K562 (cell line): ENCODE results near the gene C1QTNF6. TPM values are rescaled to one million over a fixed set of nuclear protein-coding genes. Genes with fewer than 3 reads are reported as not detected.
A peak's percentile ranks its signal among the peaks of the same experiment; 100 is the strongest.

Experiments used
- BCOR ChIP-seq: fragments of 450-650 bp; IDR thresholded peaks from 2 replicates; pipeline ENCODE4 v1.6.1; 2016
- CTBP1 ChIP-seq: fragments of 450-650 bp; IDR thresholded peaks from 2 replicates; pipeline ENCODE4 v1.6.1; 2016; ENCODE audit warnings: borderline replicate concordance
- CXXC5 ChIP-seq: fragments of 250-450 bp; sonication (Bioruptor Pico); IDR thresholded peaks from 2 replicates; pipeline ENCODE4 v1.8.0; 2022; ENCODE audit warnings: inconsistent platforms, mild to moderate bottlenecking, moderate library complexity
- E2F6 ChIP-seq, 2 experiments: IDR thresholded peaks; 2 replicates each; pipeline ENCODE4 v1.6.1; 2011; ENCODE audit warnings: borderline replicate concordance in 1 of 2, control low read depth in 1 of 2, low read depth in 1 of 2, low read length in 1 of 2, mild to moderate bottlenecking in 1 of 2, mixed read lengths in 1 of 2, moderate library complexity in 1 of 2; ENCODE audit not compliant: insufficient read depth in 1 of 2, insufficient read length in 1 of 2, poor library complexity in 1 of 2, severe bottlenecking in 1 of 2; ENCODE audit errors: extremely low read depth in 1 of 2
- L3MBTL2 ChIP-seq: fragments of 450-650 bp; IDR thresholded peaks from 2 replicates; pipeline ENCODE4 v1.6.1; 2016; ENCODE audit warnings: mild to moderate bottlenecking, moderate library complexity
- MNT ChIP-seq, 2 experiments: fragments of 450-650 bp; conservative IDR thresholded peaks; 2 replicates each; pipeline ENCODE4 v1.6.1; 2017; ENCODE audit warnings: mild to moderate bottlenecking in 2 of 2, moderate library complexity in 2 of 2
- NR0B1 ChIP-seq: fragments of 450-650 bp; IDR thresholded peaks from one replicate; pipeline ENCODE4 v1.6.1; 2018; ENCODE audit warnings: mild to moderate bottlenecking, moderate library complexity; ENCODE audit not compliant: partially characterized antibody
- PKNOX1 ChIP-seq: fragments of 450-650 bp; IDR thresholded peaks from 2 replicates; pipeline ENCODE4 v1.6.1; 2016
- RAD21 ChIP-seq, 2 experiments: fragments of 250-450 bp in 1 of 2; fragments of 450-650 bp in 1 of 2; sonication (Bioruptor Pico) in 1 of 2; formaldehyde crosslinking in 1 of 2; IDR thresholded peaks in 1 of 2; conservative IDR thresholded peaks in 1 of 2; 2 replicates each; pipeline versions ENCODE4 v1.4.0 to v1.8.0; 2020 to 2022; ENCODE audit warnings: mild to moderate bottlenecking in 2 of 2, moderate library complexity in 1 of 2
- REST ChIP-seq, 2 experiments: fragments of 450-650 bp; formaldehyde crosslinking in 1 of 2; IDR thresholded peaks; 2 replicates each; pipeline versions ENCODE4 v1.4.0 to v1.6.1; 2014 to 2020; ENCODE audit warnings: mild to moderate bottlenecking in 2 of 2, borderline replicate concordance in 1 of 2, low read depth in 1 of 2
- ZNF263 ChIP-seq: sonication (generic); formaldehyde crosslinking; IDR thresholded peaks from 2 replicates; pipeline ENCODE4 v1.8.0; 2022; ENCODE audit warnings: mild to moderate bottlenecking, missing genetic modification reagents, borderline replicate concordance
- polyA plus RNA-seq, 8 experiments: library from polyadenylated mRNA; depleted of rRNA in 4 of 8; stranded (reverse) in 5 of 8; unstranded in 3 of 8; fragments of >200 nt; fragmentation: Nextera tagmentation in 2 of 8; fragmentation: Illumina TruSeq in 1 of 8; extraction: Ambion mirVana in 2 of 8; extraction: Trizol in 1 of 8; gene quantifications; 2 replicates each; pipeline versions ENCODE4 v1.2.1 to v1.2.3, GENCODE V29; 2011 to 2014; ENCODE audit warnings: inconsistent platforms in 1 of 8, missing spikeins in 1 of 8
- total RNA-seq, 7 experiments: library from RNA; depleted of rRNA in 6 of 7; stranded (reverse); fragments of >200 nt in 6 of 7; fragmentation: Illumina TruSeq in 2 of 7; extraction: Trizol in 2 of 7; gene quantifications; 2 replicates each; pipeline versions ENCODE4 v1.2.1 to v1.2.3, GENCODE V29; 2011 to 2021; ENCODE audit warnings: low replicate concordance in 1 of 7

The C1QTNF6 gene
- total and polyA plus RNA-seq, 9 of the 15 experiments (the other 6 are each of a cell fraction or from before 2014, with no cell fraction given): 0.18 to 0.92 (median 0.55) TPM

- peak; percentile 78 for TF ChIP-seq REST (IDR thresholded peaks at IDR 0.05; ENCODE audit: borderline replicate concordance)
- TF ChIP-seq REST (CRISPR knock-in tag; IDR thresholded peaks at IDR 0.05; ENCODE audit: low read depth): no peak
- TF ChIP-seq CXXC5 (CRISPR knock-in tag): 0 out of 2 replicates have a peak, but pooled peaks have one; percentile 16
- TF ChIP-seq CTBP1: peak; percentile 44; the same call in 1 of the 2 replicates
- peak; percentile 69 to 80 for TF ChIP-seq RAD21 (CRISPR knock-in tag; conservative IDR thresholded peaks at IDR 0.05 in 1 of 2, IDR thresholded peaks at IDR 0.05 in 1 of 2)
- TF ChIP-seq NR0B1: no peak
- TF ChIP-seq L3MBTL2: peak; percentile 48; the same call in 1 of the 2 replicates
- peak in 1 of 2 experiments; percentile 37 for TF ChIP-seq E2F6 (IDR thresholded peaks at IDR 0.05; ENCODE audit: borderline replicate concordance in 1 of 2, extremely low read depth in 1 of 2, insufficient read depth in 1 of 2, insufficient read length in 1 of 2, low read depth in 1 of 2, low read length in 1 of 2, poor library complexity in 1 of 2, severe bottlenecking in 1 of 2)
- TF ChIP-seq MNT (conservative IDR thresholded peaks at IDR 0.05): 0 out of 4 replicates have a peak, but pooled peaks of 1 of the 2 experiments have one; percentile 10
- TF ChIP-seq PKNOX1: 0 out of 2 replicates have a peak, but pooled peaks have one; percentile 15
- TF ChIP-seq ZNF263 (CRISPR knock-in tag): peak; percentile 37; the same call in 1 of the 2 replicates
- peak; percentile 77; the same call in 1 of the 2 replicates for TF ChIP-seq BCOR
Measured at GRCh38 chr22:37166675-37167066, 21.4 kb downstream of the C1QTNF6 start (continued).
